Nephron (organoid): ENCODE data around the gene THAP8.
A peak's percentile ranks its signal among the peaks of the same experiment; 100 is the strongest.

Experiments
- H3K27ac Mint-ChIP-seq, 3 experiments: 2 replicates each; pipeline ENCODE4 v1.8.0; 2020; ENCODE audit warnings: mixed read lengths in 3 of 3, mild to moderate bottlenecking in 2 of 3, moderate library complexity in 1 of 3
- H3K27me3 Mint-ChIP-seq: 2 replicates; pipeline ENCODE4 v1.8.0; 2021; ENCODE audit warnings: low read depth, mild to moderate bottlenecking, moderate library complexity, mixed read lengths
- H3K36me3 Mint-ChIP-seq: 2 replicates; pipeline ENCODE4 v1.8.0; 2020; ENCODE audit warnings: low read depth, mixed read lengths
- H3K4me1 Mint-ChIP-seq: 2 replicates; pipeline ENCODE4 v1.8.0; 2020; ENCODE audit warnings: mixed read lengths
- H3K4me3 Mint-ChIP-seq, 3 experiments: 2 replicates each; pipeline ENCODE4 v1.8.0; 2020; ENCODE audit warnings: mild to moderate bottlenecking in 3 of 3, mixed read lengths in 3 of 3, moderate library complexity in 2 of 3
- H3K9me3 Mint-ChIP-seq: 2 replicates; pipeline ENCODE4 v1.8.0; 2020; ENCODE audit warnings: mixed read lengths
- TF ChIP-seq, protein P1 (sequence below), 3 experiments: fragments of 200-600 bp; sonication (generic); IDR thresholded peaks; one replicate each; pipeline ENCODE4 v1.5.0; 2021; ENCODE audit warnings: antibody characterized with exemption in 3 of 3; ENCODE audit not compliant: unreplicated experiment in 3 of 3

Gene THAP8

DNA sequence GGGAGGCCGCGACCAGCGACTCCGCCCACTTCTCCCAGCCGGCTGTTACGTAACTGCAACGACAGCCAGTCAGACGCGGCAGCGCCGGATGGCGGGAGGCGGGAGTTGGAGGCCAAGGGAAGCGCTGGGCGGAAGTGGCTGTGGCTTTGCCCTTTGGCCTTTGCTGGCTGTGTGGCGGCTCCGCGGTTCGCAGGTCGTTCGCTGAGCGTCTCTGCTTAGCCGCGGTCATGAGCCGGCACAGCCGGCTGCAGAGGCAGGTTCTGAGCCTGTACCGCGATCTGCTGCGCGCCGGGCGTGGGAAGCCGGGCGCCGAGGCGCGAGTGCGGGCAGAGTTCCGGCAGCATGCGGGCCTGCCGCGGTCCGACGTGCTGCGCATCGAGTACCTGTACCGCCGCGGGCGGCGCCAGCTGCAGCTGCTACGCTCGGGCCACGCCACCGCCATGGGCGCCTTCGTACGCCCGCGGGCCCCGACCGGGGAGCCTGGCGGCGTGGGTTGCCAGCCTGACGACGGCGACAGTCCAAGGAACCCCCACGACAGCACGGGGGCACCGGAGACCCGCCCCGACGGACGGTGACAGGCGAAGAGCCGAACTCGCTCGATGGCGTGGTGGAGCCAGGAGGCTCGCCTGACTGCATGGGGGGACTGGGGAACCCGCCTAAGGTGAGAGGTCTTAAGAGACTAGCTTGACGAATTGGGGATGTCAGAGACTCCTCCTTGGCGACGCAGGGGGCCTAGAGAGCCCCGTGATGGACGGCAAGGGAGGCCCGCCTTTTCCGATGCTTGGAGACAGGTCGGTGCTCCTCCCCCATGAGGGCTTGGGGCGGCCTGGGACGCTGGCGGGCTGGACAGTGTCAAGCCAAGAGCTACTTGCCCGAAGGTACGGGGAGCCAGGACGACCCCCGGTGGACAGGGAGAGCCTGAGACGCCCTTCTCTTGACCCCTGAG lies 58.8 kb downstream of the THAP8 start, which contains the start of gene SDHAF1:
Gene SDHAF1 (plus strand): TSS at position 141 of the 946 bp plus-strand sequence. CDS start 87 bp downstream, at position 228.
- Mint-ChIP-seq H3K36me3 (peaks cover 5% of the 10 kb centered on the region), H3K4me1 (peaks cover 21% of the 10 kb centered on the region), H3K4me3 (peak within 1 kb of the TSS; percentile 88 to 94 (median 93)), H3K27ac (peak within 1 kb of the TSS; percentile 64 to 96 (median 94)), H3K27me3 (no peaks in the 10 kb centered on the region), H3K9me3 (no peaks in the 10 kb centered on the region)
- TF ChIP-seq, protein P1, sequence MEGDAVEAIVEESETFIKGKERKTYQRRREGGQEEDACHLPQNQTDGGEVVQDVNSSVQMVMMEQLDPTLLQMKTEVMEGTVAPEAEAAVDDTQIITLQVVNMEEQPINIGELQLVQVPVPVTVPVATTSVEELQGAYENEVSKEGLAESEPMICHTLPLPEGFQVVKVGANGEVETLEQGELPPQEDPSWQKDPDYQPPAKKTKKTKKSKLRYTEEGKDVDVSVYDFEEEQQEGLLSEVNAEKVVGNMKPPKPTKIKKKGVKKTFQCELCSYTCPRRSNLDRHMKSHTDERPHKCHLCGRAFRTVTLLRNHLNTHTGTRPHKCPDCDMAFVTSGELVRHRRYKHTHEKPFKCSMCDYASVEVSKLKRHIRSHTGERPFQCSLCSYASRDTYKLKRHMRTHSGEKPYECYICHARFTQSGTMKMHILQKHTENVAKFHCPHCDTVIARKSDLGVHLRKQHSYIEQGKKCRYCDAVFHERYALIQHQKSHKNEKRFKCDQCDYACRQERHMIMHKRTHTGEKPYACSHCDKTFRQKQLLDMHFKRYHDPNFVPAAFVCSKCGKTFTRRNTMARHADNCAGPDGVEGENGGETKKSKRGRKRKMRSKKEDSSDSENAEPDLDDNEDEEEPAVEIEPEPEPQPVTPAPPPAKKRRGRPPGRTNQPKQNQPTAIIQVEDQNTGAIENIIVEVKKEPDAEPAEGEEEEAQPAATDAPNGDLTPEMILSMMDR (IDR thresholded peaks at IDR 0.05; ENCODE audit: unreplicated experiment in 3 of 3): no peak

DNA sequence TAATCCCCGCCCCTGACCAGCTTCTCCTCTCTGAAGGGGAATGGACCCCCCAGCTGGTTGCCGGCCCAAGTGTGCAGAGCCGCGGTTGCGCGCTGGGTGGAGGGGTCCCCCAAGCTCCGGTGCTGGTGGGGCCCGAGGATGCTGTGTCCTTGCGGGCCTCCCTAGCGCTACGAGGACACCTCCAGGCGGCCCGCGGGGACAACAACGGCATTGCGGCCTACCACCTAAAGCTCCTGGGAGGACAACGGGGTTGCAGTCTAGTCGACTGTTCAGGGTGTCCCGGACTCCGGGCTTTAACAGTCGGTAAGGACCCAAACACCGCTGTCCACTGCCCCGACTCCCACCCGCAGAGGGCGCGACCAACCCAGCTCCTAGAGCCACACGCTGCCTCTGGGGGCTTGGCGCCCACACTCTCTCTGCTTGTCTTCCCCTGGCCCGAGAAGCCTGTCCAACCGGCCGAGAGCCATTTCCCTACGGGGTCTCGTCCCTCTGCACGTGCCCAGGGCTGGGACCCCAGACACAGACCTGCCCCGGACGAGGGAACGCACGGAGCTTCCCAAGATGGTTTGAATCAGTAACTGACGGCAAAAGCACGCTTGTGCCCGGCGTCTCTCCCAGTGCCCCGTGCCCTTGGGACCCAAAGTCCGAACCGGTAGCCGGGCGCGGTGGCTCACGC lies 60.0 kb downstream of the THAP8 start:
- H3K9me3 Mint-ChIP-seq: no peaks in the 10 kb centered on the region
- TF ChIP-seq, protein P1 (IDR thresholded peaks at IDR 0.05; ENCODE audit: unreplicated experiment in 3 of 3): no peak
- peaks cover 6% of the 10 kb centered on the region for H3K27me3 Mint-ChIP-seq
- H3K4me3 Mint-ChIP-seq: peak overlapping the region; percentile 57 to 71 (median 63)
- no peak overlapping the region for H3K27ac Mint-ChIP-seq
- peaks cover 5% of the 10 kb centered on the region for H3K36me3 Mint-ChIP-seq
- H3K4me1 Mint-ChIP-seq: peaks cover 21% of the 10 kb centered on the region

DNA sequence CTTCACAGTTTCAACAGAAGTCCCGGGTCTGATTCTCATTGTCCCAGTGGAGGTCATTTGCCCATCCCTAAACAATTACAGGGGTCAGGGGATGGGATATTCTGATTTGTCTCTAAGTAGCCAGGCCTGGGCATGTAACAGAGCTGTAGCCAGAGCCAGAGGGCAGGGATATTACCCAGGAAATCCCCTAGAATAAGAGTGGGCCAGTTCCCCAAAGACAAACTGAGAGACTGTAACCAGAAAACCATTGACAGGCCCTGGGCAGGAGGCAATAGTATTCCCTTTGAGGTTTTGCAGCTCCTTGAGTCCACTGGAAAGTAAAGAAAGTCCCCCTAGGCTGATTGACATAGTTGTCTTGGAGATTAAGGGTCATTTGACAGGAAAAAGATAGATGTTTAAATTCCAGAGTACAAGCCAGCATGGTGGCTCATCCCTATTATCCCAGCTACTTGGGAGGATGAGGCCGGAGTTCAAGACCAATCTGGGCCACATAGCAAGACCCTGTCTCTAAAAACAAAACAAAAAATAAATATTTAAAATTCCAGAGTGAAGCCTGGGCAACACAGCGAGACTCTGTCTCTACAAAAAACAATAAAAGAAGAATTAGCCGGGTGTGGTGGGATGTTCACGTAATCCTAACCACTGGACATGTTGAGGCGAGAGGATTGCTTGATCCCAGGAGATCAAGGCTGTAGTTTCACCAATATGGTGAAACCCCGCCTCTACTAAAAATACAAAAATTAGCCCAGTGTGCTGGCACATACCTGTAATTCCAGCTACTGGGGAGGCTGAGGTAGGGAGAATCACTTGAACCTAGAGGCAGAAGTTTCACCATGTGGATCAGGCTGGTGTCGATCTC lies 60.9 kb downstream of the THAP8 start:
- Mint-ChIP-seq H3K27me3 (peaks cover 15% of the 10 kb centered on the region), H3K4me1 (peaks cover 21% of the 10 kb centered on the region), H3K9me3 (no peaks in the 10 kb centered on the region), H3K36me3 (peaks cover 5% of the 10 kb centered on the region), H3K27ac (peak overlapping the region in 1 of 3 experiments; percentile 22), H3K4me3 (peak overlapping the region; percentile 24 to 71 (median 63))
- TF ChIP-seq, protein P1 (IDR thresholded peaks at IDR 0.05; ENCODE audit: unreplicated experiment in 3 of 3): no peak

DNA sequence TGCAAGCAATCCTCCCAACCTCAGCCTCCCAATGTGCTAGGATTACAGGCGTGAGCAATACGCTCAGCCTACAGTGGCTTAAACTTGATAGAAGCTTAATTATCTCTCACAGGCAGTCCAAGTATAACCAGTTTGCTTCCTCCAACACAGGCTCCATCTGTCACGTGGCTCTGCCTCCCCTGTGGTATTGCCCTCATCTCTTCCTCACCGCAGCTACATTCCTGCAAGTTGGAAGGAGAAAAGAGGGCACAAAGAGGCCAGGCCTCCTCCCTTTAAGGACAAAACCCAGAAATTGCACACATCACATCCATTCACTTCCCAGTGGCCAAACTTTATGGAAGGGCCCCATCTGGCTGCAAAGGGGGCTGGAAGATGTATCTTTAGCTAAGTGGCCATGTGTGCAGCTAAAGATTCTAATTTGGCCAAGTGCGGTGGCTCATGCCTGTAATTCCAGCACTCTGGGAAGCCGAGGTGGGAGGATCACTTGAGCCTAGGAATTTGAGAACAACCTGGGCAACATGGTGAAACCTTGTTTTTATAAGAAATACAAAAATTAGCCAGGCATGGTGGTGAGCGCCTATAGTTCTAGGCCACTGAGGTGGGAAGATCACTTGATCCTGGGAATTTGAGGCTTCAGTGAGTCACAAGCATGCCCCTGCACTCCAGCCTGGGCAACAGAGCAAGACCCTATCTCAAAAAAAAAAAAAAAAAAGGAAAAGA lies 62.2 kb downstream of the THAP8 start:
- Mint-ChIP-seq H3K27me3 (peaks cover 28% of the 10 kb centered on the region), H3K9me3 (no peaks in the 10 kb centered on the region)

More for the DNA sequence above, 62.2 kb downstream of the THAP8 start:
- H3K36me3 Mint-ChIP-seq: no peaks in the 10 kb centered on the region
- H3K4me1 Mint-ChIP-seq: peaks cover 17% of the 10 kb centered on the region
- peak overlapping the region in 1 of 3 experiments; percentile 27 for H3K27ac Mint-ChIP-seq
- TF ChIP-seq, protein P1 (IDR thresholded peaks at IDR 0.05; ENCODE audit: unreplicated experiment in 3 of 3): no peak
- peak overlapping the region; percentile 49 to 63 (median 54) for H3K4me3 Mint-ChIP-seq
